ENCODE measurements around the gene AADACL4.
"Not testable (repeated sequence)": the region's sequence is repeated elsewhere in the genome, so short reads cannot be mapped to it uniquely, and the experiment has no call there.

The AADACL4 gene

GRCh38 chr1:12712076-12712475, 68.2 kb downstream of the AADACL4 start:
- DNase-seq (ENCODE audit: low spot score): no peak

- no peak for DNase-seq (ENCODE audit: low spot score)
These were observed 69.0 kb downstream of the AADACL4 start for GRCh38 chr1:12712929-12713328.

GRCh38 chr1:12713651-12714050, 69.8 kb downstream of the AADACL4 start:
- DNase-seq (ENCODE audit: low spot score): not testable (repeated sequence)

GRCh38 chr1:12714710-12715475, 71.0 kb downstream of the AADACL4 start:
- no peak for DNase-seq (ENCODE audit: low spot score)

- no peak for DNase-seq (ENCODE audit: low spot score)
These were observed 72.1 kb downstream of the AADACL4 start, which contains the start of gene AADACL3 for GRCh38 chr1:12715896-12716437. TSS of gene AADACL3 (plus strand) at chr1:12716110. CDS start at chr1:12716177, 67 bp downstream.

Measured in Ammon's horn (tissue), 1 donor.